Medulla oblongata (tissue), 1 donor: ENCODE results near the gene LILRA1.
"Not testable (repeated sequence)": the region's sequence is repeated elsewhere in the genome, so short reads cannot be mapped to it uniquely, and the experiment has no call there.

ENCODE experiments used
- DNase-seq: peaks from one replicate; pipeline ENCODE4 v3.0.0-alpha.2; 2015; ENCODE audit errors: extremely low spot score

Gene LILRA1

DNA sequence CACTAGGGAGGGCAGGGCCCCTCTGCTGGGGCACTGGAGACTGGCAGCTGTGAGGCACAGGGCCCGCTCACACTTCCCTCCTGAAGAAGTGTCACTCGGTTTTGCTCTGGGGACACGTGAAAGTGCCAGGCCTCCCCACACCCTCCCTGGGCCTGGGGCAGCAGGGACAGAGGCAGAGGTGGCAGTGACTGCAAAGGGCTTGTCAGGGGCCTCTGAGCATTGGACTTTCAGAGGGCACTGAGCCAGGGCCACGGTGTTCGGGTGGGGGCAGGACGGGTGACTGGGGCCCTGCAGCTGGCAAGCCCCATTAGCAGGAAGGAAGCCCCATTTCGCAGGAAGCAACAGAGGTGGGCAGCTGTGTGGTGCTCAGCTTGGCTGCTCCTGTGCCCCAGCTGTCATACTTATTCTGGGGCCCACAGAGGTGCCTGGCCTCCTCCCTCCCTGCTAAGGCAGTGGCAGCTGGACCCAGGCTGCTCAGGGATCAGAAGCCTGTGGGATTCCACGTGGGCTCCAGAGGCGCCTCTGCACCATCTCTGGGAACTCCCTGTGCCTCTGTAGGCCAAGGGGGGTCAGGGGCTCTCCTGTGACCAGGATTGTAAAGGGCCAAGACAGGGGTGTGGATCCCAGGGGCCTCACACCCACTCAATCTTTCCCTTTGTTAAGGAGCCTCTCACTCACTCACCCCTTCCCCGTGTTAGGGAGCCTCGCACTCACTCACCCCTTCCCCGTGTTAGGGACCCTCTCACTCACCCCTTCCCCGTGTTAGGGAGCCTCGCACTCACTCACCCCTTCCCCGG, 31.7 kb downstream of the LILRA1 start:
- DNase-seq = not testable (repeated sequence)

DNA sequence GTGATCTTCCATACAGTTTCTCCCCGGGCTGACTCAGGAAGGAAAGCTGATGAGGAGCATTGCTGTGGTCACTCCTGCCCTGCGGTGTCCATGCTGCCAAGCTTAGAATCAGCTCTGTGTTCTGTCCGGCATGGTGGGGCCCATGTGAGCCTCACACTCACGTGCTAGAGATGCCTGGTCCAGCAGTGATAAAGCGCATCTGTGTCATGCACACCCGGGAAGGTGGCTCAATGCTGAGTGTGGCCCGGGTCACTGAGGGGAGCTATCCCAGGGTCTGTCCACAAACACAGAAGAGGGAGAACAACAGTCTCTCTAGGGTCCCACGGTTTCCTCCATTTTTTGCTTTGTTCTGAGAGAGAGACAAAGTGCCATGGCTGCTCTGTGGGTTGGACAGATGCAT, 33.3 kb downstream of the LILRA1 start:
- no peak for DNase-seq

DNA sequence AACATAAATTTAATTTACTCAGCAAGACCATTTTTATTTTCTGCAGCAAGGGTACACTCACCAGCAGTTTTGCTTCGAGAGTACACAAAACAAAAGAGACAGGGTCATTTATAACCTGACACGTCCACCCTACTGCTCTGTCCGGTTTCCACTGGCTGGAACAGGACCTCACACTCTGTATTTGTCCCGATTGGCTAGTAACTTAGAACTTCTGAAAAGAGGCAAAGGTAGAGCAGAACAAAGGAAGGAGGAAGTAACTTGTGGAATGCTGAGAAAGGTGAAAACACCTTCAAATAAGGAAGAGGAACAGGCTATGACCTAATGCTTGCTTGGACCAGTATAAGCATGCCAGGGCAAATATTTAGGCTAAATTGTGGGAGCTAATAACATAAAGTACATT, 34.5 kb downstream of the LILRA1 start:
- not testable (repeated sequence) for DNase-seq

DNA sequence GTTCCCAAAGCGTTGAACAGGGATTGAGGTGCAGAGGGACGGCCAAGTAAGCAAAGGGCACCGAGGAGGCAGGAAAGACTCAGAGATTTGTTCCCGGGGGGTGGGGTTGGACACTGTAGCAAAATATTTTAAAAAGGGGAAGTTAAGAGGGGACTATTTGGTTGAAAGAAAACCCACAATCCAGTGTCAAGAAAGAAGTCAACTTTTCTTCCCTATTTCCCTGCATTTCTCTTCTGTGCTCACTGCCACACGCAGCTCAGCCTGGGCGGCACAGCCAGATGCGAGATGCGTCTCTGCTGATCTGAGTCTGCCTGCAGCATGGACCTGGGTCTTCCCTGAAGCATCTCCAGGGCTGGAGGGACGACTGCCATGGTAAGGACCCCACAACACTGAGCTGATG, 36.8 kb downstream of the LILRA1 start, which contains the start of gene LILRB1:
LILRB1 (plus strand) TSS at position 223 of the 400 bp plus-strand sequence. CDS start 590 bp downstream, outside the sequence.
- peak; percentile 41 for DNase-seq

DNA sequence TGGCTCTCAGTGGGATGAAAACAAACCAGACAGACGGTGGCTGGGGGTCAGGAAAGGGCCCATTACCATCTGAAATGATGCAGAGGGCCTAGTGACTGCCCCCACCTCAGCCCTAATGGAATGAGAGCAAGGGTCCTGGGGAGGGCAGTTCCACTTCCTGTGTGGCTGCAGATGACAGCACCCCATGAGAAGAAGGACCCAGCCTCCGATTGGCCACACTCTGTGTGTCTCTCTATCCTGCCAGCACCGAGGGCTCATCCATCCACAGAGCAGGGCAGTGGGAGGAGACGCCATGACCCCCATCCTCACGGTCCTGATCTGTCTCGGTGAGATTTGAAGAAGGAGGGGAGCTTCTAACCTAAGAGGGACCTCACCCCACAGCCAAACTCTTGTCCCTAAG, 37.4 kb downstream of the LILRA1 start:
- no peak for DNase-seq

DNA sequence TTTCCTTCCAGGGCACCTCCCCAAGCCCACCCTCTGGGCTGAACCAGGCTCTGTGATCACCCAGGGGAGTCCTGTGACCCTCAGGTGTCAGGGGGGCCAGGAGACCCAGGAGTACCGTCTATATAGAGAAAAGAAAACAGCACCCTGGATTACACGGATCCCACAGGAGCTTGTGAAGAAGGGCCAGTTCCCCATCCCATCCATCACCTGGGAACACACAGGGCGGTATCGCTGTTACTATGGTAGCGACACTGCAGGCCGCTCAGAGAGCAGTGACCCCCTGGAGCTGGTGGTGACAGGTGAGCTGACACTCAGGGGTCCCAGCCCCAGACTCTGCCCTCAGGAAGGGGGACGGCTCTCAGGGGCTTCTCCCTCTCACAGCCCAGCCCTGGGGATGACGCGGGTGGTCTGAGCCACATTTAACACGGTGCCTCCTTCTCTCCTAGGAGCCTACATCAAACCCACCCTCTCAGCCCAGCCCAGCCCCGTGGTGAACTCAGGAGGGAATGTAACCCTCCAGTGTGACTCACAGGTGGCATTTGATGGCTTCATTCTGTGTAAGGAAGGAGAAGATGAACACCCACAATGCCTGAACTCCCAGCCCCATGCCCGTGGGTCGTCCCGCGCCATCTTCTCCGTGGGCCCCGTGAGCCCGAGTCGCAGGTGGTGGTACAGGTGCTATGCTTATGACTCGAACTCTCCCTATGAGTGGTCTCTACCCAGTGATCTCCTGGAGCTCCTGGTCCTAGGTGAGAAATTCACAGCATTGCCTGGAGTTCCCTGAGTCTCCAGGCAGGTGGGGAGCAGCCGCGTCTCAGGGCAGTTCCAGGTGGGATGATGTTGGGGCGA, 38.3 kb downstream of the LILRA1 start:
- DNase-seq = not testable (repeated sequence)

DNA sequence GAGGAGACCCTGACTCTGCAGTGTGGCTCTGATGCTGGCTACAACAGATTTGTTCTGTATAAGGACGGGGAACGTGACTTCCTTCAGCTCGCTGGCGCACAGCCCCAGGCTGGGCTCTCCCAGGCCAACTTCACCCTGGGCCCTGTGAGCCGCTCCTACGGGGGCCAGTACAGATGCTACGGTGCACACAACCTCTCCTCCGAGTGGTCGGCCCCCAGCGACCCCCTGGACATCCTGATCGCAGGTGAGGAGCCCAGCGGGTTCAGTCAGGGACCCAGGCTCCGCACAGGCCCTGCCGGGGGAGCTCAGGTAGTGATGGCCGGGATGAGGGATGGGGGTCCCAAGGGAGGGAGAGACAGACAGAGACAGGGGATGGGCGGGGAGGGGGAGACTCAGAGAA, 39.1 kb downstream of the LILRA1 start:
- DNase-seq = not testable (repeated sequence)

DNA sequence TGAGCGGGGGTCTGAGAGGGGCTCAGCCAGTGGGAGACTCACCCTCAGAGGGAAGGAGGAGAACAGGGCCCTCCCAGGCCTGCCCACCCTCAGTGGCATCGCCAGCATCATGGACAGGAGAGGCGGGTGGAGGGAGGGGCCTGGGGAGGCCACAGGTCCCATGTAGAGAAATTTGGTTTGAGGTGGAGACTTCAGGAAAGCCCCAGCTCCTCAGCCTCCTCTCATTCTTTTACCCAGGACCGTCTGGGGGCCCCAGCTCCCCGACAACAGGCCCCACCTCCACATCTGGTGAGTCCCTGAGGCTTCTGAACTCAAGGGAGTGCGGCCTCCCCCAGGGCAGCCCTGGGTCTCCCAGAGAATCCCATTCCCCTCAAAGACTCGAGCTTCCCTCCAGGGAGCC, 40.0 kb downstream of the LILRA1 start:
- no peak for DNase-seq

DNA sequence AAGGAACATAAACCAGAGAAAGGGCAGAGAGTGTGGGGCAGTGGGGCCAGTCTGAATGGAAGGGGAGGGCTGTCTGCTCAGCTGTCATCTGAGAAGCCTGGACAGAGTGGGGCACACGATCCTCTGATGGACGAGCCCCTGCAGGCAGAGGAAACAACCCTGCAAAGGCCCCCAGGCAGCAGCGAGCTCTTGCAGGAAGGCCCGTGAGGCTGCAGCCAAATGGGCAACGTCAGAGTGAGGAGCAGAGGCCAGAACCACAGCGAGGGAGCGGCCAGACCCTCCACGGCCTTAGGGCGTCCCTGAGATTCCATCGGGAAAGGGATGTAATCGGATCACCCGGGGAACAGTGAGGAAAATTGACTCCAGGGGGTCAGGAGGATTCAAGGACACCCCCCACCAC, 42.6 kb downstream of the LILRA1 start:
- DNase-seq = not testable (repeated sequence)

DNA sequence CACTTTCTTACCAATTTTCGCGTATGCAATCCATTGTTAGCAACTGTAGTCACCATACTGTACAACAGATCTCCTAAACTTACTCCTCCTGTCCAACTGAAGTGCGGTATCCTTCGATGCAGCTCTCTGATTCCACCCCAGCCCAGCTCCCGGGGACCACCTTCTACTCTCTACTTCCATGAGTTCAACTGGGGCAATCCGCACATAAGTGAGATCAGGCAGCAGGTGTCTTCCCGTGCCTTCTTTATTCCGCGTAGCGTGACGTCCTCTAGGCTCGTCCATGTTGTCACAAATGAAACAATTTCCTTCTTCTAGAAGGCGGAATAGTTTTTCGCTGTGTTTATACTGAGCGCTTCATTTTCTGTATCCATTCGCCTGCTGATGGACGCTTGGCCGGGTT, 45.3 kb downstream of the LILRA1 start:
- no peak for DNase-seq

DNA sequence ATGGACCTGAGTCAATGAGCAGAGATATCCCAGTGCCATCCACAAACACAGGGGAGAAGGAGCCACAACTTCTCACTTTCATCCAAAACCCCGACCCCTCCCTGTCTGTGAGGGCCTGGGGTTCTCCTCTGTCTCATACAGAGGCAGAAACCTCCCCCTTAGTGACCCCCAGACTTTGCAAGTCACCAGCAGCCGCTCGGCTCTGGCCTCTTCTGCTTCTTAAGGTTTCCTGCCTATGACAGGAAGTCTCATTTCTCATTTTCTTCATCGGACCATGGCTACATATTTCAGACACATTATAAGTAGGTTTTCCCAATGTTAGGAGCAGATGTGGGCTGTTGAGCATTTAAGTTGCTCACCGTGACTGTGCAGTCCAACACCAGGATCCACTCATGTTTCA, 49.5 kb downstream of the LILRA1 start:
- DNase-seq = not testable (repeated sequence)

DNA sequence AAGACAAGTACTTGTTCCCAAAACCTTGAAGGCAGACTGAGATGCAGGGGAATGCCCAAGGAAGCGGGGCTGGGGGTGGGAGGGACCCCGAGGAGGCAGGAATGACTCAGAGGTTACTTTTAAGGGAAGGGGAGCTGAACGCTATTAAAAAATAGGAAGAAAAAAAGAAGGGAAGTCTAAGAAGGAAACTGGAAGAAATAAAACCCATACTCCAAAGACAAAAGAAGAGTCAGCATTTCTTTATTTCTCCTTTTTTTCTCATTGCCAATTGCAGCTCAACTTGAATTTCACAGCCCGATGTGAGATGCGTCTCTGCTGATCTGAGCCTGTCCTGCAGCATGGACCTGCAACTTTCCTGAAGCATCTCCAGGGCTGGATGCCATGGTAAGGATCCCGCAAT, 50.2 kb downstream of the LILRA1 start:
- DNase-seq = not testable (repeated sequence)

DNA sequence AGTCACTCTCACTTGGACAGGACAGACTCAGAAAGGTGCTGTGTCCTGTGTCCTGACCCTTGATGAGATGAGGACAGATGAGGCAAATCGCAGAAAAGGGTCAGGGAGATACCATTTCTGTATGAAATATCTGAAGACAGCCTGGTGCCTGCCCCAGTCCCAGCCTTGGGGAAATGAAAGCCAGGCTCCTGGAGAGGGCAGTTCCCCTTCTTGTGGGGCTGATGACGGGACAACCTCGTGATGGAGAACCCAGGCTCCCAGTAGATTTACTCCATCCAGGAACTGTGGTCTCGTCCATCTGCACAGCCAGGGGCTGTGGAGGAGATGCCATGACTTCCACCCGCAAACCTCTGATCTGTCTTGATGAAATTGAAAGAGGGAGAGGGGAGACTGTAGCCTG, 50.6 kb downstream of the LILRA1 start:
- peak; percentile 66 for DNase-seq

DNA sequence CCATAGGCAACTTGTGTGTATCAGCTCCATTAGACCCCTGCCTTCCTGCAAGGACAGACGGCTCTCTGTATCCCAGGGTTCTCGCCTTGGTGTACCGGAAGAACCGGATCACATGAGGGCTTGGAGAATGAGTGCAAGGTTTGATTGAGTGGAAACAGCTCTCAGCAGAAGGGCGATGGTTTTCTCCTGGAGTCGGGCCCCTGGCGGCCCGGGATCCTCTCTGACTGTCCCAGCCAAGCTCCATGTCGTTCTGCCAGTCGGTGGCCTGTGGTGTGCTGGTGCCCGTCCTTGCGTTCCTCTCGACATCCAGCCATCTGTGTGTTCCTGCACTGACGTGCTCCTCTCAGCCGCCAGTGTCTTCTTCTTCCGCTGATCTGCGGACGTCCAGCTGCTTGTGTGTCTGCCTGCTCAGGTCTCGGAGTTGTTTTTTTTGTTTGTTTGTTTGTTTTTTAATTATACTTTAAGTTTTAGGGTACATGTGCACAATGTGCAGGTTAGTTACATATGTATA, 53.0 kb downstream of the LILRA1 start:
- DNase-seq = no peak

DNA sequence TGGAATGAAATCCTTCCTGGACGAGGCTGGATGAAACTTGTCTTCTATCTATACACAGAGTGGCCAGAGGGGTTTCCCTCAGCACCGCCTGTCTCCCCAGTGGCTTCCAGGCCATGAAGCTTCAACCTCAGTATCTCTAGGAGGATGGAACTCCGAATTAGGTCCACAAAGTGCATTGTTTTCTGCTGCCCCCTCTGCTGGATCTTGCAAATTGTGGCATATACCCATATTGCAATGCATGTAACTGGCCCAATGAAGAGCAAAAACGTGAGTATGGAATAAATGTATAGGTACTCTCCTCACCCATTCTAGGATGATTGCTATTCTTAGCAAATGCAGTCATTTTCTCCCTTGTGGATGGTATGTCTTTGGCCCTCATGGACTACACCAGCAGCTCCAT, 54.7 kb downstream of the LILRA1 start:
- no peak for DNase-seq

DNA sequence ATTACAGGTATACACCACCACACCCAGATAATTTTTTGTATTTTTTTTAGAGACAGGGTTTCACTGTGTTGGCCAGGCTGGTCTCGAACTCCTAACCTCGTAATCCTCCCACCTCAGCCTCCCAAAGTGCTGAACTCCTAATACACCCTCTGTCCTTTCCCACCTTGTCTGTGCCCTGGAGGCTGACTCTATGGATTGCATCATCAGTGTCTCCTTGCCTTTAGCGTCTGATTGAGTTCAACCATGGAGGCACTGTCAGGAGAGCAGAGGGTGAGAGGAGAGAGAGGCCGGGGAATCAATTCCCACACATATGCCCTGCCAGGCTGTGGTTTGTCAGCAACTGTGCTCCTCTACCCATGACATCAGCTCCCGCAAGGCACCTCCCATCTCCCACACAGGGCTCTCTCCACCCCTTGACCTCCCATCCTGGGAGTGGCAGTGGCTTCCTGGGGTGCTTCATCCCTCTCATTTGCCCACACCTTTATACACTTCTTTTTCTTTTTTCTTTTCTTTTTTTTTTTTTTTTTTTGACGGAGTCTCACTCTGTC, 56.8 kb downstream of the LILRA1 start:
- no peak for DNase-seq
